HG03025 (cell line): ENCODE results near the gene COL21A1.

Experiments
- ATAC-seq: cut with Tn5 transposase; IDR thresholded peaks from one replicate; pipeline ENCODE4 v1.9.1; 2021; ENCODE audit warnings: mild to moderate bottlenecking, moderate library complexity; ENCODE audit not compliant: unreplicated experiment, low FRiP score

Gene COL21A1

GRCh38 chr6:56062836-56063235 is 184.5 kb downstream of the COL21A1 start:
- no peak for ATAC-seq

- ATAC-seq = no peak
Measured at GRCh38 chr6:56058636-56059035, 188.7 kb downstream of the COL21A1 start.

GRCh38 chr6:56055081-56055704 is 192.2 kb downstream of the COL21A1 start:
- ATAC-seq = no peak

GRCh38 chr6:56051202-56051598 is 196.2 kb downstream of the COL21A1 start:
- ATAC-seq = no peak

GRCh38 chr6:56050530-56051201 is 196.7 kb downstream of the COL21A1 start:
- no peak for ATAC-seq

GRCh38 chr6:56048601-56049000 is 198.8 kb downstream of the COL21A1 start:
- no peak for ATAC-seq

- ATAC-seq = no peak
Measured at GRCh38 chr6:56047931-56048540, 199.3 kb downstream of the COL21A1 start.

- no peak for ATAC-seq
Measured at GRCh38 chr6:56046576-56046975, 200.8 kb downstream of the COL21A1 start.

- ATAC-seq = no peak
Measured at GRCh38 chr6:56043761-56044160, 203.6 kb downstream of the COL21A1 start.

- no peak for ATAC-seq
Measured at GRCh38 chr6:56043076-56043475, 204.3 kb downstream of the COL21A1 start.

GRCh38 chr6:56041591-56041990 is 205.8 kb downstream of the COL21A1 start:
- no peak for ATAC-seq

- no peak for ATAC-seq
Measured at GRCh38 chr6:56040889-56041301, 206.5 kb downstream of the COL21A1 start.

GRCh38 chr6:56040223-56040622 is 207.2 kb downstream of the COL21A1 start:
- no peak for ATAC-seq

- ATAC-seq = no peak
Measured at GRCh38 chr6:56038764-56039163, 208.6 kb downstream of the COL21A1 start.

GRCh38 chr6:56037601-56038000 is 209.8 kb downstream of the COL21A1 start:
- ATAC-seq = no peak

- no peak for ATAC-seq
Measured at GRCh38 chr6:56036916-56037600, 210.3 kb downstream of the COL21A1 start.

GRCh38 chr6:56033401-56033800 is 214.0 kb downstream of the COL21A1 start:
- no peak for ATAC-seq

GRCh38 chr6:56032715-56033260 is 214.6 kb downstream of the COL21A1 start:
- ATAC-seq = no peak

GRCh38 chr6:56027865-56028264 is 219.5 kb downstream of the COL21A1 start:
- ATAC-seq = no peak

- ATAC-seq = no peak
Measured at GRCh38 chr6:56026455-56027180, 220.8 kb downstream of the COL21A1 start.
